Naive B cell (primary cell): ENCODE results near the gene IFNE. TPM values are rescaled to one million over a fixed set of nuclear protein-coding genes. Genes with fewer than 3 reads are reported as not detected.

Experiments used
- ATAC-seq, 2 donors: fragments of 150-1000 bp; cut with Tn5 transposase; 2 replicates each; pipeline ENCODE4 v1.10.0; 2021; ENCODE audit warnings: low read depth in 2 of 2, mild to moderate bottlenecking in 2 of 2, moderate library complexity in 2 of 2
- DNase-seq: peaks from one replicate; pipeline ENCODE4 v3.0.0; 2022
- H3K27ac Mint-ChIP-seq, 6 donors: one replicate each; pipeline ENCODE4 v1.8.0; 2020 to 2022; ENCODE audit warnings: mild to moderate bottlenecking in 6 of 6, mixed read lengths in 6 of 6, moderate library complexity in 5 of 6, inconsistent platforms in 2 of 6
- H3K27me3 Mint-ChIP-seq, 3 donors: one replicate each; pipeline ENCODE4 v1.8.0; 2021 to 2022; ENCODE audit warnings: mixed read lengths in 3 of 3, mild to moderate bottlenecking in 1 of 3
- H3K36me3 Mint-ChIP-seq, 2 donors: one replicate each; pipeline ENCODE4 v1.8.0; 2020 to 2022; ENCODE audit warnings: mixed read lengths in 2 of 2, inconsistent platforms in 1 of 2, mild to moderate bottlenecking in 1 of 2
- H3K4me1 Mint-ChIP-seq, 3 donors: one replicate each; pipeline ENCODE4 v1.8.0; 2020 to 2022; ENCODE audit warnings: mixed read lengths in 3 of 3, inconsistent platforms in 1 of 3, mild to moderate bottlenecking in 1 of 3, moderate library complexity in 1 of 3
- H3K4me3 Mint-ChIP-seq, 8 donors: one replicate each; pipeline ENCODE4 v1.8.0; 2020 to 2022; ENCODE audit warnings: mild to moderate bottlenecking in 8 of 8, mixed read lengths in 8 of 8, moderate library complexity in 8 of 8, inconsistent platforms in 2 of 8
- H3K9me3 Mint-ChIP-seq, 7 donors: one replicate each; pipeline ENCODE4 v1.8.0; 2020 to 2022; ENCODE audit warnings: mixed read lengths in 7 of 7, mild to moderate bottlenecking in 5 of 7, inconsistent platforms in 2 of 7, moderate library complexity in 1 of 7
- polyA plus RNA-seq, 6 donors: library from polyadenylated mRNA; unstranded; fragments of 300-500 nt; fragmentation: Illumina TruSeq; gene quantifications; one replicate each; pipeline ENCODE4 v1.2.3, GENCODE V29; 2021; ENCODE audit warnings: low read depth in 6 of 6

The IFNE gene
- polyA plus RNA-seq, 6 donors from 2014 or later: not detected

GRCh38 chr9:21434202-21435014 lies 47.7 kb downstream of the IFNE start:
- ATAC-seq: peak; percentile 35 to 44
- DNase-seq: peak; percentile 35
- H3K4me1 Mint-ChIP-seq: peaks cover 5 to 13% (median 6%) of the 10 kb centered on the region in 3 donors
- peak overlapping the region in 1 of 6 donors; percentile 49 for H3K27ac Mint-ChIP-seq
- peaks cover 37 to 71% (median 61%) of the 10 kb centered on the region in 3 donors for H3K27me3 Mint-ChIP-seq
- no peaks in the 10 kb centered on the region for H3K9me3 Mint-ChIP-seq
- H3K4me3 Mint-ChIP-seq: no peak overlapping the region
- H3K36me3 Mint-ChIP-seq: no peaks in the 10 kb centered on the region

DNA sequence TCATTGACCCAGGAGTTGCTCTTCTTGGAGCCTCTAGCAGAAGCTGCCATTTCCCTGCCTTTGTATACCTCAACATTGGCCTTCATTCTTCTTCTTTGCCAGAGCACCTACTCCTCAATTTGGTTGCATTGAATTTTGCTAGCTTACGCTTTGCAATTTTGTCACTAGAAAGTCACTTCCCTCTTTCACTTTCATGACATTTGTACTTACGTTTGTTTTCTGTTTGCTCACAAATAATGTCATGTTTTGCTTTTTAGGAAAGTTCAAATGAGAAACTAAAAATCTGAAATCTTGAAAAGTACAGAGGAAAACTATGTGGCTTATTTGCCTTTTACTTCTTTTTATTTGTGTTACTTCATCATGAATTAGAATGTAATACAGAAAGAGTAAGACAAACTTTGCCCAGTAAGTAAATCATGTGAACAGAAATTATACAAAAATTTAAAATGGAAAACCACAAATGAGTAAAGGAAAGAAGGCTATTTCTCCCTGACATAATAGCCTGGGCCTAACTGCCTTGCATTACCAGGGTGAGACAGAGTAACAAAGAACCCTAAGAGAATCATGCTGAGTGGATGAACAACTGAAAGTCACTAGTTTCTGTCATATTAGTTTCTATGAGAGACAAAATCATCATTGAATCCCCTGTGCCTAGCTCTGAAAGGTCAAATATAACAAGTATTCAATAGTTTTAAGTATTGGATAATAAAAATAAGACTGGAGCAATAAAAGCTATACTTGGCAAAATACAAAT lies 49.3 kb downstream of the IFNE start:
- peaks cover 9 to 21% (median 9%) of the 10 kb centered on the region in 3 donors for H3K4me1 Mint-ChIP-seq
- H3K27me3 Mint-ChIP-seq: peaks cover 52 to 76% (median 73%) of the 10 kb centered on the region in 3 donors
- no peak overlapping the region for H3K4me3 Mint-ChIP-seq
- no peaks in the 10 kb centered on the region for H3K36me3 Mint-ChIP-seq
- ATAC-seq: peak; percentile 70 to 81
- peak; percentile 44 for DNase-seq
- H3K27ac Mint-ChIP-seq: peak overlapping the region in 1 of 6 donors; percentile 93
- no peaks in the 10 kb centered on the region for H3K9me3 Mint-ChIP-seq

Other genes starting within 250 kb of the IFNE start
- gene IFNA14, start 242.3 kb downstream of the IFNE start, polyA plus RNA-seq: not detected
- gene IFNA5, start 177.0 kb downstream of the IFNE start, polyA plus RNA-seq: not detected
- gene KLHL9, start 146.9 kb downstream of the IFNE start, polyA plus RNA-seq: 10 to 100 TPM in 1 of 6 donors, 1 to 10 TPM in 5; 5.0 to 10.4 (median 6.2) TPM
- gene IFNA6, start 131.4 kb downstream of the IFNE start, polyA plus RNA-seq: not detected
- not detected for gene IFNA13, start 114.3 kb downstream of the IFNE start, polyA plus RNA-seq
- gene IFNA2, start 96.9 kb downstream of the IFNE start, polyA plus RNA-seq: not detected
- gene IFNA8, start 73.2 kb downstream of the IFNE start, polyA plus RNA-seq: not detected
- gene IFNA1, start 41.9 kb downstream of the IFNE start, polyA plus RNA-seq: not detected